ENCODE measurements around the gene PSTK. TPM values are rescaled to one million over a fixed set of nuclear protein-coding genes. Genes with fewer than 3 reads are reported as not detected.

PSTK gene
- total and polyA plus RNA-seq, 2 of the 13 experiments (the other 11 are each of a cell fraction or from before 2014, with no cell fraction given), result 8.2 to 9.3 TPM

- TF ChIP-seq ZNF609 (CRISPR knock-in tag; IDR thresholded peaks at IDR 0.05; ENCODE audit: borderline replicate concordance), result no peak
- no peak for TF ChIP-seq ZNF12 (CRISPR knock-in tag; IDR thresholded peaks at IDR 0.05)
- TF ChIP-seq UBTF (CRISPR knock-in tag; IDR thresholded peaks at IDR 0.05), result peak; percentile 73
- TF ChIP-seq SETDB1 (CRISPR knock-in tag; IDR thresholded peaks at IDR 0.05; ENCODE audit: borderline replicate concordance), result no peak
- TF ChIP-seq MYC (CRISPR knock-in tag; IDR thresholded peaks at IDR 0.05; ENCODE audit: borderline replicate concordance), result peak; percentile 89
- TF ChIP-seq ZNF773 (CRISPR knock-in tag; IDR thresholded peaks at IDR 0.05; ENCODE audit: borderline replicate concordance), result peak; percentile 50; the same call in 1 of the 2 replicates
- no peak for TF ChIP-seq PRMT3 (CRISPR knock-in tag; IDR thresholded peaks at IDR 0.05; ENCODE audit: borderline replicate concordance, low read depth)
- TF ChIP-seq MAFG (CRISPR knock-in tag; IDR thresholded peaks at IDR 0.05), result no peak
- no peak; the same call in 1 of the 2 replicates for TF ChIP-seq STAT6 (CRISPR knock-in tag; IDR thresholded peaks at IDR 0.05; ENCODE audit: borderline replicate concordance)
- TF ChIP-seq PITX1 (CRISPR knock-in tag; IDR thresholded peaks at IDR 0.05), result peak; percentile 47
- TF ChIP-seq STAG1 (CRISPR knock-in tag; IDR thresholded peaks at IDR 0.05), result peak; percentile 57
- TF ChIP-seq ZNF775 (CRISPR knock-in tag; IDR thresholded peaks at IDR 0.05; ENCODE audit: borderline replicate concordance), result no peak
- no peak for TF ChIP-seq ZNF510 (CRISPR knock-in tag; IDR thresholded peaks at IDR 0.05; ENCODE audit: low read depth)
- peak; percentile 85 for TF ChIP-seq HNRNPLL (IDR thresholded peaks at IDR 0.05; ENCODE audit: low read depth, low read length, poor library complexity, severe bottlenecking)
- peak; percentile 73 for TF ChIP-seq ZNF891 (CRISPR knock-in tag; IDR thresholded peaks at IDR 0.05)
- 0 out of 2 replicates have a peak, but pooled peaks have one; percentile 32 for TF ChIP-seq MLX (CRISPR knock-in tag; IDR thresholded peaks at IDR 0.05)
- peak; percentile 75 for TF ChIP-seq POLR2AphosphoS5 (IDR thresholded peaks at IDR 0.05; ENCODE audit: low read depth, low read length)
- peak; percentile 93 for TF ChIP-seq CREM (IDR thresholded peaks at IDR 0.05)
- peak; percentile 86 for TF ChIP-seq CREM (CRISPR knock-in tag; IDR thresholded peaks at IDR 0.05)
These were observed at the start of gene PSTK (continued) for GRCh38 chr10:122980209-122981065.
